SK-MEL-5 (cell line): ENCODE results near the gene MXRA8. TPM values are rescaled to one million over a fixed set of nuclear protein-coding genes. Genes with fewer than 3 reads are reported as not detected.

Experiments
- DNase-seq: peaks from one replicate; pipeline ENCODE4 v3.0.0-alpha.2; 2016; ENCODE audit warnings: low read depth, low spot score
- in situ Hi-C: cut with HindIII; loops from 2 replicates; pipeline ENCODE4 v1.10.0; 2016; ENCODE audit warnings: low sequenced_read_pairs, high pct_unique_total_duplicates, low pct_unique_long_range_greater_than_20kb
- total RNA-seq: library from RNA; depleted of rRNA; stranded (reverse); fragments of >200 nt; shearing (Covaris generic); gene quantifications from 2 replicates; pipeline ENCODE4 v1.2.3, GENCODE V29; 2014

The MXRA8 gene
- total RNA-seq, 1 experiment from 2014 or later: not detected

DNA sequence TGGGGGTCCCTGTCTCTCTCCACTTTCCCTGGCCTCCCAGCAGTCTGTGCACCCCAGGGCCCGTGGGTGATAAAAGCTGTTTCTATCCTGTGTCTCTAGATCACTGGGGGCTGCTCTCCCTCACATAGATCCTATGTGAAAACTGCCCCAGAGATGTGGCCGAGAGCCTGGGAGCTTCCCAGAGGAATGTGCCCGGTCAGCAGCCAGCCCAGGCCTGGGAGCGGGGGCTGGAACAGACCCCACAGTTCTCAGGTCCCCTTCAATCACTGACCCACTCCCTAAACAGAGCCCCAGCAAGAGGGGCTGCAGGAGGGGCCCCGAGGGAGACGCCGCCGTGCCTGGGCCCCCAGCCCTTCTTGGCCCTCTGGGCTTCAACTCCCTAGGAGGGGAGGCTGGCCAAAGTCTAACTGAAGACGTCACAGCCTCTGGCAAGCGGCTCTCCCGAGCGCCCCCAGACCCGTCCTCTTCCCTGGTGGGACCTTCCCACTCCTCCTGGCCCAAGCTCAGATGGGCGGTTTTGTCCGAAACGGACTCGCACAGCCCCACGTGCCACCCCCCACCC lies 403 bp downstream of the MXRA8 start:
- DNase-seq: no peak
- in situ Hi-C loops: no loop called here

DNA sequence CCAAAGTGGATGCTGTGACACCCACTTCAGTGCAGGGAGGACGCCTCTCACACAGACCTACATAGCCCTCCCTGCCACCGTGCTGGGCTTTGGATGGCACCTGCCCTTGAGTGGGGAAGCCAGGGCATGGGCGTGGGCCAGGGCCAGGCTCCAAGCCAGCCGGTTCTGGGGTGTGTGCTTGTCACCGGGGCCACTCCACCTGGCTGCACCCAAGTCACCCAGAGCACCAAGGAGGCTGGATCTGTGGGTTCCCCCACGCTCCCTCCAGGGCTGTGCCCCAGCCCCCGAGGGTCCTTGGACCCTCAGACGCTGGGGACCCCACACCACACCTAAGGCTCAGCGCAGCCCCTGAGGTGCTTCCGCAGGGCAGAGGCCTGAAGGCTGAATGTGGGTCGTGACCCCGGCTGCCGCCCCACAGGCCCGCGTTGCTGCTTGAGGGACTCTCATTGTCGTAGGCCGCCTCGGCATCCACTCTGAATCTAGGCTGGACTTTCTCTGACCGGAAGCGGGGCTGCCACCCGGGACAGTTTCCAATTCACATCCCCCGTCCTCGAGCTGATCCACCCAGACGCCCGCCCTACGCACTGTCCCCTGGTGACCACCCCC lies 1.5 kb downstream of the MXRA8 start:
- no peak for DNase-seq
- in situ Hi-C loops: no loop called here

DNA sequence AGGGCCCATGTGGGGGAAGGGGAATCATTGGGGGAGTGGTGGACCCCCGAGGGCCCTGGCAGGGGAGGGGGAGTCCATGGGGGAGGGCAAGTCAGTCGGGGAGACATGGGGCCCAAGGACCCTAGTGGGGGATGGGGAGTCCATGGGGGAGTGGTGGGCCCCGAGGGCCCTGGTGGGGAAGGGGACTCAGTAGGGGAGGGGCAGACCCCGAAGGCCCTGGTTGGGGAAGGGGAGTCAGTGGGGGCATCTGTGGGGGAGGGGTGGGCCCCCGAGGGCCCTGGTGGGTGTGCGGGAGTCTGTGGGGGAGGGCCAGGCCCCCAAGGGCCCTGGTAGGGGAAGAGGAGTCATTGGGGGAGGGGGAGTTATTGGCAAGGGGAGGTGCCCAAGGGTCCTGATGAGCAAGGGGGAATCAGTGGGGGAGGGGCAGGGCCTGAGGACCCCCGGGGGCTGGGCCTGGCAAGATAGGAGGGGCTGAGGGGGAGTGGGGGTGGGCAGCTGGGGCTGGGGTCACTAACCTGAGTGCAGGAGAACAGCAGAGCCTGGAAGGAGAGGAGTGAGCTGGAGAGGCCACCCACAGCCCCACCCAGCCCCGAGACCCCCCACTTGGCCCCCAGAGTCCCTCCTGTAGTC lies 2.1 kb downstream of the MXRA8 start:
- DNase-seq: no peak
- in situ Hi-C loops: no loop called here

DNA sequence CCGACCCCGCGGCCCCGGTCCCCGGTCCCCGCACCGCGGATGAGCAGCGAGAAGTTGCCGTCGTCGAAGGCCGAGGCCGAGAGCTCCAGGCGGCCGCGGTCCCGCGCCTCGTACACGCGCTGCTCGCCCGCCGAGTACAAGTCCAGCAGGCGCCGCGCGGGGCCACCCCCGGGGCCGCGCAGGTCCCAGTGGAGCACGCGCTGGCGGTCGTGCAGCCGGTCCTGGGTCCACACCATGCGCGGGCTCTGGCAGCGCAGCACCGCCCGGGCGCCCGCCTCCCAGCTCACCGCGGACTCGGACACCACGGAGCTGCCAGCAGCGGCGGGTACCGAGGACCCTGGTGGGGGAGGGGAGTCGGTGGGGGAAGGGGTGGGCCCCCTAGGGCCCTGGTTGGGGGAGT lies 2.9 kb downstream of the MXRA8 start:
- in situ Hi-C loops: no loop called here
- peak; percentile 30 for DNase-seq

DNA sequence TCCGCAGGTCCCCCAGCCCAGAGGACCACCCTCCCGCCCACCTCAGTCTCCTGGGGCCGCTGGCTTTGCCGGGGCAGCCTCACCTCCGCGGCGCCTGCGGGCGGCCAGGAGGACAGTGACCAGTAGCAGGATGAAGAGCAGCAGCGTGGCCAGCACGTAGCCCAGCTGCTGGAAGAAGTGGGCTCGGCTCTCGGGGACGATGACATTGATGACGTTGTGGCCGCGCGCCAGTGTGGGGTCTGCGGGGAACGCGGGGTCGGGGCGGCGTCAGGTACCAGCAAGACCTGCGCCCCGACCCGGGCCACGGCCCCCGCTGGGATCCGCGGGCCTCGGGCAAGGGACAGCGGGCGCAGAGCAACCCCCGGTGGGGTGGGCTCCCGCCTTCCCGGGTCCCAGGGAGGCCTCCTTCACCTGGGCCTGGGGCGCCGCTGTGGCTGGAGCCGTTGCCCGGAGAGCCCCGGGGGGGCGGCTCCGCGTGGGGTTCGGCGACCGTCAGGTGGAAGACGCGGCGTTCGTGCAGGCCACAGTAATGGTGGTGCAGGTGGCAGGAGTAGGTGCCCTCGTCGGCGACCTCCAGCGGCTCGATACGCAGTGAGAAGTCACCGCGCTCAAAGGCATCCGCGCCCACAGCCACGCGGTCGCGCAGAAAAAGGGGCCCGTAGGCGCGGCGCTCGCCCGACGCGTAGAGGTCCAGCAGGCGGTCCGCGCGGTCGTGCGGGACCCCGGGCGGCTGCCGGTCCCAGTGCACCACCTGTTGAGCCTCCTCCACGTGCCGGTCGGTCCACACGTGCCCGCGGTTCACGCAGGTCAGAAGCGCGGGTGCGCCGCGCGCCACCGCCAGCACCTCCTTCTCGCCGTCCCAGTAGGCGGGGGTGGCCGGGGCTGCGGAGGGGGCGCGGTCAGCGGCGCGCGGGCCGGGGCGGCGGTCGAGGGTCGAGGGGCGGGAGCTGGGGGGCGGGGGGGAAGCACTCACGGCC lies 3.8 kb downstream of the MXRA8 start:
- in situ Hi-C loops: no loop called here
- DNase-seq: no peak

DNA sequence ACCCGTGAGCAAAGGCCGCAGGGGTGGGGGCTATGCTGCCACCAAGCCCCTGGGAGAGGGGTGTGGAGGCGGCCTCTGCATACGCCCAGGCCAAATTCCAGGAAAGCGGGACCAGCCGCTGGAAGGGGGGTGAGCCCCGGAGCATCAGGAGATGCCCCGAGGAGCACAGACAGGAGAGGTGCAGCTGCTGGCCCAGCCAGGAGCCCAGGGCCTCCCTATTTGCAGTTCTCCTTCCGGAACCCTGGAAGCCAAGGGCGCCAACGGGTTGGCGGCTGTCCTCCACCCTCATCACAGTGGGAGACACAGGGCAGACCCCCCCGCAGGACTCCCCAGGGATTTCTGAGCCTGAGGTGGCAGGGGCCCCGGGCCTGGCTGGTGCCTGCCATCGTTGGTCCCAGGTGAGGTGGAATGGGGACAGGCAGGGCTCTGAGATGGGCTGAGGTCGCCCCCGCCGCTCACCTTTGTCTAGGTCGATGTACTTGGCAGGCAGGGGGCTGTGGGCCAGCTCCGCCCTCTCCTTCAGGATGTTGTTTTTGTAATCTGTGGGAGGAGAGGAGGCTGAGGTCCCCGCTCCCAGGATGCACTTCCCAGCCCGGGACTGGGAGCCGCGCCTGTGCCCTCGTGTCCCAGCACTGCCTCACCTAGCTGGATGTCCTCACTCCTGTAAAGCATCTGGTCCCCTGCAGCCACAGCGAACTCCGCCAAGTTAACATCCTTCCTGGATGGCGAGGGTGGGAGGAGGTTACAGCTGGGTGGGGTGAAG lies 4.8 kb downstream of the MXRA8 start:
- no peak for DNase-seq
- in situ Hi-C loops: no loop called here

DNA sequence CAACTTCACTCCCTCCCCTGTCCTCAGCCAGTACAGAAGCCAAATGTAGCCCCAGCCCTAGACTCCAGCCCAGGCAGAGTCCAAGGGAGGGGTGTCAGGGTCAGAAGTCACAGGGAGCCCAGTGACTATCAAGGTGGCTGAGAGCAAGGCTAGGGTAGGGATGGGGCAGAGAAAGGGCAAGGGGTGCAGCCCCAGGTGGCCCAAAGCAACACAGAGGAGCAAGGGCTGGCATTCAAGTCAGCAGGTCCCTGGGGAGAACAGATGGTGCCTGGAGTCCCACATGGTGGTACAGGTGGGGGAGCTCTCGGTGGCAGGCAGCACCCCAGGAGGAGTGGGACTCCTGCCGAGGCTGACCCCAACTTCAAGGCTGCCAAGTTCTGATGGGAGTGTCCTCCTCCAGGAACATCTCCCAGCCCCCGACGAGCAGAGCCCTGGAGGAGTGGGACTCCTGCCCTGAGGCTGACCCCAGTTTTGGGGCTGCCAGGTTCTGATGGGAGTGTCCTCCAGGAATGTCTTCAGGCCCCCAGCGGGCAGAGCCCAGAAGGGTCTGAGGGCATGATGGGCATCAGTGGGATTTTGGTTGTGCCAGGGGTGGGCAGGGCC lies 5.5 kb downstream of the MXRA8 start:
- in situ Hi-C loops: no loop called here
- DNase-seq: no peak

DNA sequence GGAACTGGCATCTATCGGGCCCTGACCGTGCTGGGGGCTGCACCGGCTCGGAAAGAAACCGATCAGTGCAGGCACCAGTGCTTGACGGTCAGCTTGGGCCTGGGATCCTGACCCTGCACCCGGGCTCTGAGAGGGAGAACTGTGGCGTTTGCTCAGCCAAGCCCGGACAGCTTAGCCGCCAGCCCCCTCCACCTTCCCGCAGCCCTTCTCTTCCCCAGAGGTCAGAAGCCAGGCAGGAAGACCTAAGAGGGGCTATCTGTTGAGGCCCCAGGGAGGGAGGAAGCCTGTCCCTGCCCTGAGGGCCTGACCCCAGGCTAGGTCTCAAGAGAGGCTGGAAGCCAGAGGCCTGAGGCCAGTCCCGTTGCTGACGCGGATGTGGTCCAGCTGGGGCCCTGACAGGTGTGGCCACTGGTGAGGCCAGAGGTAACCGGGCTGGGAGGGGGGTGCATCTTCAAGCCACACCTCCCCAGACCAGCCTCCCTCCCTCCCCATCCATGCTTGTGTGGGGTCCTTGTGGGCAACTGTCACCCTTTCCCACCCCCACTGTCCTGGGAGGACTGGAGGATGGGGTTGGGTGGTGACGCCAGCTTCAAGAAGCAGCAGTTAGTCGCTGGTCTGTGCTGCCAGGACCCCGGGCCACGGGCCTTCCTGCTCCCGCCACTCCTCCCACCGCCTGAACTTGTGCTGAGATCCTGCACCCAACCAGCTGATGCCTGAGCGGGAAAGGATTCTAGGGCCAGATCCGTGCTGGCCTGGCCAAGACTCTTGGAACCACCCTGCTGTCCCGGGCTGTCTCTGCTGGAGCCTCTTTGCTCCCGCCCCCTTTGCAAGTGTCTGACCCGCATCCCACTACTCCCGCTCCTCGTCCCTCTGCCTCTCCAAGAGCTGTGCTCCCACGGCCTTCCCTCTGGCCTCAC lies 6.6 kb downstream of the MXRA8 start:
- in situ Hi-C loops: no loop called here
- DNase-seq: no peak

DNA sequence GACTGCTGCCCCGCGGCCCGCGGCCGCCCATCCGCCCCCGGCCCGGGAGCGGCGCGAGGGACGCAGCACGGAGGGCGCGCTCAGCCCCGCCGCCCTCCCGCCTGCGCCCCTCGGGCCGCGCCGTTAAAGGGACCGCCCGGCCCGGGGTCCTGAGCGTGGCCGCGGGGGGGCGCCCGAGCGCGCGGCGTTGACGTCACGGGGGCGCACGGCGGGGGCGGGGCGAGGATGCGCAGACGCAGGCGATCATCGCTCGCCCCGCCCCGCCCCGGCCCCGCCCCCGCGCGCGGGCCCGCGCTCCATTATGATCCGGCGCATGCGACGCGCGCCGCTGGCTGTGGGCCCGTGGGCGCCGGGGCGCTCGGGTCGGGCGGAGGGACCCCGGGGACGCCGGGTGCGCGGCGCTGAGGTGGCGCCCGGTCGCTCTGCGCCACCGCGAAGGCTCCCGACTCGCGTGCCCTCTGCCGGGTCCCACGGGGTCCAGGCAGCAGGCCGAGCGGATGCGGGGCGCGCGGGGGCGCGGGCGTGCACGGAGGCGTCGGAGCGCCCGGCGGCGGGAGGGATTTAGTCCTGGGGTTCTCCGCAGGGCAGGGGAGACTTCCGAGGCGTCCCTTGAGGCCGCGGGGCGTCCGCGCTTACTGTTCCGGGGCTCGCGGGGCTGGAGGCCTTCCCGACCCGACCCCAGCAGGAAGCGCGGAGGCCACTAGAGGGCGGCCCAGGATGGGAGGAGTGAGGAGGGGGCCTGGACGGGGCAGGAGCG lies 8.9 kb downstream of the MXRA8 start, which contains the start of gene DVL1:
Gene DVL1, minus strand, starts transcription at position 163 of the 757 bp plus-strand sequence. CDS start 353 bp downstream, outside the sequence.
- in situ Hi-C loops: no loop called here
- peak; percentile 53 for DNase-seq

DNA sequence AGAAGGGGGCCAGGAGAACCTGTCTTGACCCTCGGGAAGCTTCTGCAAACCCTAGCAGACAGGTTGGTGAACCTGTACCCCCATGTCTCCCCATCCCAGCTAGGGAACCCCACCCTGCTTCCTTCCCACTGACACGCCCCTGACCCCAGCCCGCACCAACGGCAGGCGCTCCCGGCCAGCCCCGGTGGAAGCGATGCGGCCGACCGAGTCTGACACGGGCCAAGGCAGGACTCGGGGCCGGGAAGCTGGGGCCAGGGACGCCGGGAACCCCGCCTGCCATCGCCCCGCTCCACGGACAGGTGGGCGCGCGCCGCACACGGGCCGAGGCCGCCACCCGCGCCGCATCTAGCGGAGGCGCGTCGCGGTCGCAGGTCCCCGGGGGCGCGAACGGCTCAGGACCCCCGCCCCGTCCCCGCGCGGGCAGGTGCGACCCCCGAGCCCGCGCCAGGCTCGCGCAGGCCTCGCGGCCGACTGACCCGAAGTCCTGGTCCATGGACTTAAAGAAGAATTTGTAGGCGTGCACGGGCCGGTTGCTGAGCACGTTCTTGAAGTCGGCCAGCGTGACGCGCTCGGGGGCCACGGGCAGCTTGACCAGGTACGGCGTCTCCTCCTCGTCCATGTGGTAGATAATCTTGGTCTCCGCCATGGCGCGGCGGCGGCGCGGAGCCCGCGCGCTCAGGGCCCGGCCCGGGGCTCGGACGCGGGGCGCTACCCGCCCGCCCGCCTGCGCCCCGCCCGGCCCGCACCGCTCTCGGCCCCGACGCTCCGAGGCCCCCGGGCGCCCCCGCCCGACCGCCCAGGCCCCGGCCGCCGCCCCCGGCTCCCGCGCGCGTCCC lies 9.7 kb downstream of the MXRA8 start:
- no peak for DNase-seq
- in situ Hi-C loops: no loop called here

DNA sequence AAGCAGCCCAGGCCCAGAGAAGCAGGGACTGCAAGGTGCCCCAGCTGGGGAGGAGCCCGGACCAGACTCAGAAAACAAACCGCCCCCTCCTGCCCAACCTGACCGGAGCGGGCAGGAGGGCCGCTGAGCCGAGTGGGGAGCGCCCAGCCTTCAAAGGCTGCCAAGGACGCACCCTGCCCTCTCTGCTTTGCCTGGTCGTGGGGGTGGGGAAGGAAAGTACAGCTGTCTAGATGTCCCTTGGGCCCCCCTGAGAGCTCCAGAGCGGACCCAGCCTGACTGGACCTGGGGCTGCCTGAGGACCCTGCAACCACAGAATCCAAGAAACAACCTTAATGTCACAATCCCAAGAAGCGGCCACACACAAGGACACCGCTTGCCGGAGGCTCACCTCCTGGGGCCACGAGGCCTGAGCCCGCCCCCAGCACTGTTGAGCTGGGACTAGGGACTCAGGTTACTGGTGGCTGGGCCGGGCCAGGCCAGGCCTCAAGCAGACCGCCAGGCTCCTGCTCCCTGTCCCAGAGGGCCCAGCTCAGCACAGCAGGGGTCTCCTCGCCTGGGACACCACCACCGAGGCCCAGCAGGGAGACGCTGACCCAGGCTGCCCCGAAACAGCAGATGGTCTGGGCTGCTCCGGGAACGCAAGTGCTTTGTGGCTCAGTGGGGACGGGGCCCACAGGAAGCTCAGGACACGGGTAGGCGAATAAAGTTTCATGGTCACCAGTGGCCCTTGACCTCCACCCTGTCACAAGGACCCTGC lies 10.5 kb downstream of the MXRA8 start:
- in situ Hi-C loops: no loop called here
- no peak for DNase-seq

DNA sequence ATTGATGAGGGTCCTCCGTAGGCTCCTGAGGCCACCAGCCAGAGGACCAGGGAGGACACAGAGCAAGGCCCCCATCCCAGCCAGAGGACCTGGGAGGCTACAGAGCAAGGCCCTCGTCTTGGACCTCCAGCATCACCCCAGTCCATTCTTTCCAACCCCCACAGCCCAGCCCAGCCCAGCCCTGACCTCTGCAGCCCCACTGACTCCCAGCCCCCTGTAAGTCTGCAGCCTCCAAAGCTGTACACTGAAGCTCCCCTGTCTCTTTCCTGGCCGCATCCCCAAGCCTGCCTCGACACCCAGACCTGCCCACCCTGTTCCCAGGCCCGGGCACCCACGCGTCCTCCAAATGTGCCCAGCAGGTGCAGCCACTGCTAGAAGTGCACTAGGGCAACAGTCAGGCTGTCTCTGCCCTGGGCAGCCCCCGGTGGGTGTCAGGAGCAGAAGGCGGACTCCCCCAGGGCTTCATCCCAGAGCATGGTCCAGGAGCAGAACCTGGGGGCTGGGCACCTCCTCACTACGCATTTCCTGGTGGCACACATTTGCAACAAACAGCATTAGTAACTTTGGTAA lies 11.2 kb downstream of the MXRA8 start:
- no peak for DNase-seq

DNA sequence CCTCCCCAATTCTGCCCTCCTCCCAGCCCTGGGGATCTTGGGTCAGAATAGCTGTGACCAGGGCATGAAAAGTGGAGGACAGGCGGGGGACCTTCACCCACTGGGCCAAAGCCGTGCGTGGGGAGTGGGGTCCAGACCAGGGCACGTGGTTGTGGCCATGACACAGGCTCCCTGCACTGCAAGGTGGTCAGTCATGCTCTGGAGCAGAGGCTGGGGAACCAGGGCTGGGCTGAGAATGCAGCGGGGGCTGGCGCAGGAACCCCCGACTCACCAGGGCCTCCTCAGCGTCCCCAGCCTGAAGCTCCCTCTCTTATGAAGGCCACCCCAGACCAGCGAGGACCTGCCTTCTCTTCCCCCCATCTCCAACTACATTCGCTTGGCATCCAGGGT lies 11.9 kb downstream of the MXRA8 start:
- DNase-seq: no peak
- in situ Hi-C loops: no loop called here

More for the DNA sequence above, 11.2 kb downstream of the MXRA8 start:
- in situ Hi-C loops: no loop called here
